BLaER1 treated with 17β-estradiol and CSF1 and Interleukin-3, amounts not matched to agents 10 nM and 100 nM (cell line): ENCODE results near the gene CIB2.

Experiments used
- H3K27ac ChIP-seq, 11 experiments: shearing (Covaris generic); formaldehyde crosslinking; 2 replicates each; pipeline ENCODE4 v1.8.1; 2022
- H3K27me3 ChIP-seq, 11 experiments: shearing (Covaris generic); formaldehyde crosslinking; 2 replicates each; pipeline ENCODE4 v1.8.1; 2022
- H3K36me3 ChIP-seq, 11 experiments: shearing (Covaris generic); formaldehyde crosslinking; 2 replicates each; pipeline ENCODE4 v1.8.1; 2022
- H3K4me1 ChIP-seq, 10 experiments: shearing (Covaris generic); formaldehyde crosslinking; 2 replicates each; pipeline ENCODE4 v1.8.1; 2022
- H3K4me2 ChIP-seq, 11 experiments: shearing (Covaris generic); formaldehyde crosslinking; 2 replicates each; pipeline ENCODE4 v1.8.1; 2022
- H3K4me3 ChIP-seq, 10 experiments: shearing (Covaris generic); formaldehyde crosslinking; 2 replicates each; pipeline ENCODE4 v1.8.1; 2022
- H3K9ac ChIP-seq, 11 experiments: shearing (Covaris generic); formaldehyde crosslinking; 2 replicates each; pipeline ENCODE4 v1.8.1; 2022
- H3K9me3 ChIP-seq, 11 experiments: shearing (Covaris generic); formaldehyde crosslinking; replicated peaks in 1 of 11; 2 replicates each; pipeline ENCODE4 v1.8.1; 2022
- H4K20me1 ChIP-seq, 11 experiments: shearing (Covaris generic); formaldehyde crosslinking; 2 replicates each; pipeline ENCODE4 v1.8.1; 2022
- Cebpa-rat ChIP-seq, 11 experiments: shearing (Covaris generic); IDR thresholded peaks; 2 replicates each; pipeline ENCODE4 v1.8.1; 2022

The CIB2 gene

DNA sequence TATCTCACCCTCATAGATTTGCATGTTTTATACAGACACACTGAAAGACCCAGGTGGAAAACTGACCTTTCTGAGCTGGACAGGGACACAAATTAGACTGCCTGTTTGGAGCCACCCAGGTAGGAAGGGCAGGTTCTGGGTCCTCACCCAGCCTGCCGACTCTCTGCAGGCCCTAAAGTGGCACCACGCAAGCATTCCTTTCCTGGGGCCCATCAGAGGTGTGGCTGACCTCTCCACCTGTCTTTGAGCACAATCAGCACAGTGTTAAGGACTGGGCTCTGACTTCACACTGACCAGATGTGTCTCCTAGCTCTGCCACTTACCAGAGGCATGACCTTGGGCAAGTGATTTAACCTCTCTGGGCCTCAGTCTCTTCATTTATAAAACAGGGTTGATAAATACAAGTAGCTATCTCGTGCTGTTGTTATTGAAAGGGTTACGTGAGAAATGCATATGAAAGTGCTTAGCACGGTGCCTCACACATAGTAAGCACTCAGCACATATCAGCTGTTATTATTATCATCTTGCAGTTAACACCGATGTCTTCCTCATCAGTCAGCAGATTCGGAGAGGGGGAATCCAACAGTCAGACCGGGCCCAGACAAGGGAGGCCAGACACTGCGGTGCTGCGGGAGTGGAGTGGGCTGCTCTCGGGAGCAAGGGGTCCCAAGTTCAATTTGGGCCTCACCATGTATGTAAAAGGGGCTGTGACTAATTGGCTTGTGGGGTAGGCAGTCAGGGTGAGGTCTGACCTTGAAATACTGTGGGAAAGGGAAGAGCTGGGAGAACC is 51.8 kb downstream of the CIB2 start:
- H3K27ac ChIP-seq = no peak overlapping the region
- peaks cover 0 to 8% (median 4%) of the 10 kb centered on the region in 11 experiments; a peak in 3 of 22 replicates for H3K36me3 ChIP-seq

DNA sequence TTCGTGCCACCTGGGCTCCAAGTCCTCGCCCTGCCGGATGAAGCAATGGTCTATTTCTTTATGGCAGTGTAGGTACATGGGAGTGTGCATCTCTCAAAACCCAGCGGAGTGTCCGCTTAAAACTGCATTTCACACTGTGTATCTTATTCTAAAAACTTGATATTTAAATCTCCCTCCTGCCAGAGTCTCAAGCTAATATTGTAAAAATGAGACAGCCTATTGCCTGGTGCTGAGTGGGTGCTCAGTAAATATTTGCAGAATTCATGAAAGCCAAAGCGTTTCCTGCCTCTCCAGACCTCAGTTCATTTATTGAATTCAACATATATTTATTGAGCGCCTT is 53.4 kb downstream of the CIB2 start:
- Histone ChIP-seq H3K4me2 (peak overlapping the region; percentile 77 to 97 (median 90)), H3K27me3 (no peaks in the 10 kb centered on the region), H3K9ac (peak overlapping the region in 10 of 11 experiments; percentile 81 to 95 (median 87); a peak in 16 of 22 replicates), H3K36me3 (peaks cover 0 to 9% (median 5%) of the 10 kb centered on the region in 11 experiments; a peak in 3 of 22 replicates), H4K20me1 (peaks cover 0 to 14% (median 6%) of the 10 kb centered on the region in 11 experiments; a peak in 5 of 22 replicates), H3K4me1 (peaks cover 28 to 75% (median 39%) of the 10 kb centered on the region in 10 experiments), H3K4me3 (peak overlapping the region; percentile 88 to 99 (median 95)), H3K9me3 (no peaks in the 10 kb centered on the region), H3K27ac (peak overlapping the region in 5 of 11 experiments; percentile 83 to 96 (median 87); a peak in 10 of 22 replicates)
- no peak for TF ChIP-seq Cebpa-rat (IDR thresholded peaks at IDR 0.05)

More for the DNA sequence above, 51.8 kb downstream of the CIB2 start:
- Histone ChIP-seq H3K9me3 (no peaks in the 10 kb centered on the region), H3K4me3 (no peak overlapping the region), H3K4me1 (peaks cover 26 to 75% (median 45%) of the 10 kb centered on the region in 10 experiments), H3K9ac (no peak overlapping the region), H3K4me2 (peak overlapping the region in 2 of 11 experiments; percentile 48 to 55; a peak in 4 of 22 replicates), H4K20me1 (peaks cover 0 to 11% (median 3%) of the 10 kb centered on the region in 11 experiments; a peak in 5 of 22 replicates), H3K27me3 (no peaks in the 10 kb centered on the region)
- TF ChIP-seq Cebpa-rat (IDR thresholded peaks at IDR 0.05) = no peak

DNA sequence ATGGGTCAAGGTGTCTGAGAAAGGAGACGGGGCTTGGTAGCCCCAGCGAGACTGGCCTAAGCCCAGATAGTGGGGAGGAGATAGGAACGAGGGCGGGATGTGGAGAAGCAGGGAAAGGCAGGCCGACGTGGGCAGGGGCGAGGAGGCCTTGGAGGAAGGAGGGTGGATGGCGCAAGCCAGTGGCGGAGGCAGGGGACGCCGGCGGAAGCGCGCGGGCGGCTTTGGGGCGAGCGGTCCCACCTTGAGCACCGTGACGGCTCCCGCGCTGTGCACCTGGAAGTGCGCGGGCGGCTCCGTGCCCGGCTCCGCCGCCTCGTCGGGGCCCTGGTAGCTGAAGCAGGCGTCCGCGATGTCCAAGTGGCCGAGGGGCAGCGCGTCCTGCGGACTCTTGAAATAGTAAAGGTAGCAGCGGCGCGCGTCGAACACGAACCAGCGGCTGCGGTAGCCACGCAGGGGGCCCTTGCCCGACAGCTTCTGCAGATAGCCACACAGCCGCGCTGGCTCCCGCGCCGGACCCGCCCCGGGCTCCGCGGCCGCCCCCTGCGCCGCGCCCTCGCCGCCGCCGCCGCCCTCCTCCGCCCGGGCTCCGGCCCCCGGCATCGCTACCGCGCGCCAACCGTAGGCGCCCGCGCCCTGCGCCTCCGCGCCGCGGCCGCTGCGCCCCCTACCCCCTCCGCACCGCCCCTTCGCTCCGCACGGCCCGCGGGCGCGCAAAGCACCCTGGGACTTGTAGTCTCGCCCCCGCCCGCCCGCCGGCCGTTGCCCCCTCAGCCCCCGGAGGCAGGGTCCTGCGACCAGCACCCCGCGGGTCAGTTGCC is 54.0 kb downstream of the CIB2 start, which contains the start of gene TBC1D2B:
TSS of gene TBC1D2B (minus strand) at position 659 of the 818 bp plus-strand sequence. CDS start at position 600, 59 bp downstream.
- H4K20me1 ChIP-seq = peaks cover 0 to 19% (median 6%) of the 10 kb centered on the region in 11 experiments; a peak in 5 of 22 replicates
- H3K4me1 ChIP-seq = peaks cover 31 to 75% (median 40%) of the 10 kb centered on the region in 10 experiments
- peak within 1 kb of the TSS; percentile 88 to 99 (median 95) for H3K4me3 ChIP-seq
- no peaks in the 10 kb centered on the region for H3K27me3 ChIP-seq
- no peaks in the 10 kb centered on the region for H3K9me3 ChIP-seq
- peak within 1 kb of the TSS; percentile 81 to 95 (median 87) for H3K9ac ChIP-seq
- peak within 1 kb of the TSS; percentile 77 to 97 (median 90) for H3K4me2 ChIP-seq
- H3K27ac ChIP-seq = peak within 1 kb of the TSS; percentile 59 to 96 (median 83)
- peak in 1 of 11 experiments; percentile 51; a peak in 1 of 22 replicates for TF ChIP-seq Cebpa-rat (IDR thresholded peaks at IDR 0.05)
- H3K36me3 ChIP-seq = peaks cover 0 to 9% (median 6%) of the 10 kb centered on the region in 11 experiments; a peak in 4 of 22 replicates

DNA sequence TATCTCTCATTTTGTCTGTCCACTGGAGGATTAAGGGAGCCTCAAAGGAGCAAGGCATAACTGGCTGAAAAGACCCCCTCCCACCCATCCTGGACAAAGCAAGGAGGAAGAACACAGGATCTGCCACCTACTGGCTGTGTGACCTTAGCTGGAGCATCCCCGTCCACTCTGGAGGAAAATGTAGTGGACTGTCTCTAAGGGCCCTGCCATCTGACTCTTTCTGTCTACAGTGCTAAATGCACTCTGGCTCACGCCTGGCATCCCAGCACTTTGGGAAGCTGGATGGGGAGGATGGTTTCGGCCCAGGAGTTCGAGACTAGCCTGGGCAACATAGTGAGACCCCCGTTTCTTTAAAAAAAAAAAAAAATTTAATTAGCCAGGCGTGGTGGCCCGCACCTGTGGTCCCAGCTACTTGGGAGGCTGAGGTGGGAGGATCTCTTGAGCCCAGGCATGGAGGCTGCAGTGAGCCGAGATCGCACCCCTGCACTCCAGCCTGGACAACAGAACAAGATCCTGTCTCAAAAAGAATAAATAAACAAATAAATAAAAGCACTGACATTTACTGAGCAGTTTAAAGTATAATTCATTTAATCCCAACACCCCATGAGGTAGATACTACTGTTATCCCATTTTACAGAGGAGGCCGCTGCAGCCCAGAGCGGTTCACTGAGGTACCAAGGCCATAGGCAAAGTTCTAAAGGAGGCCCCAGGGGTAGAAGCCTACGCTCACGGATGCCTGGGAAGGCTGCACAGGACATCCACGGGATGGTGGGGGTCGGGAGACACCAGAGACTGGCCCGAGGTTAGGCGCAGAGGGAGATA is 54.8 kb downstream of the CIB2 start:
- no peak for TF ChIP-seq Cebpa-rat (IDR thresholded peaks at IDR 0.05)
- peak overlapping the region; percentile 59 to 96 (median 83); a peak in 20 of 22 replicates for H3K27ac ChIP-seq

DNA sequence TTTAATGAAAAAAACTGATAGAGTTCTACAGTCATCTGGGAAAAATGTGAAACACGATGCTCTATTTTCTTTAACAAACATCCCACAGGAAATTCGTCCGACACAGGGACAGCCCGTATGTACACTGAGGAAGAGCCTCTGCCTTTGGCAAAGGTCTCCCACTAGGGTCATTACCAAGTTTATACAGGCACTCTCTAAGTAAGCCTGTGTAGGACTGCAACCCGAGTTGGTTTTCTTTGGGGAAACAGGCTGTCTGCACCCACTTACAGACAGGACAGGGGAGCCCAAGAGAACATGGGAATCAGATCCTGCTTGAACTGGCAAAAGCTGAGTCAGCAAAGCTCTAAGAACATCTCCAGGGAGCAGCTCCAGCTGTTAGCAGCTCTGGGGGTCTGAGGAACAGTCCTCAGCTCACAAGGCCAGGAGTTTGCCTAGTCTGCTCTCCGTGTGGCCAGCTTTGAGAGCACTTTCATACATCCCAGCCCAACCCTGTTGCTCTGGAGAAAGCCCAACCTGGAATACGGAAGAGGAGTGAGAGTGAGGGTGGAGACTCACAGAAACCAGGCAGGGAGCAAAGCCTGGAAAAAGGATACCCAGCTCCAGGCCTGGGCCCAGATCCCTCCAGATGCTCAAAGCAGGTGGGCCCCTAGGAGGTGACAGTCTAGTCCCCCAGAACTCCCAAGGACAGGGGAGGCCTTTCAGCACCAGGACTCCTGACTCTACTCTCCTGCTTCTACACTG is 55.6 kb downstream of the CIB2 start:
- Histone ChIP-seq H3K4me1 (peaks cover 45 to 77% (median 53%) of the 10 kb centered on the region in 10 experiments), H3K9ac (peak overlapping the region; percentile 81 to 95 (median 87)), H3K4me2 (peak overlapping the region; percentile 77 to 97 (median 90)), H3K27ac (peak overlapping the region in 10 of 11 experiments; percentile 2 to 96 (median 82); a peak in 17 of 22 replicates), H3K36me3 (peaks cover 0 to 15% (median 6%) of the 10 kb centered on the region in 11 experiments; a peak in 4 of 22 replicates), H3K27me3 (no peaks in the 10 kb centered on the region), H3K9me3 (no peaks in the 10 kb centered on the region), H4K20me1 (peaks cover 0 to 27% (median 6%) of the 10 kb centered on the region in 11 experiments; a peak in 5 of 22 replicates), H3K4me3 (peak overlapping the region; percentile 88 to 99 (median 95))
- TF ChIP-seq Cebpa-rat (IDR thresholded peaks at IDR 0.05) = no peak

More for the DNA sequence above, 54.8 kb downstream of the CIB2 start:
- H3K4me3 ChIP-seq = peak overlapping the region; percentile 88 to 99 (median 95)
- peaks cover 0 to 27% (median 6%) of the 10 kb centered on the region in 11 experiments; a peak in 5 of 22 replicates for H4K20me1 ChIP-seq
- no peaks in the 10 kb centered on the region for H3K27me3 ChIP-seq
- H3K9ac ChIP-seq = peak overlapping the region; percentile 81 to 95 (median 87)
- H3K4me1 ChIP-seq = peaks cover 37 to 75% (median 45%) of the 10 kb centered on the region in 10 experiments
- H3K9me3 ChIP-seq = no peaks in the 10 kb centered on the region
- peaks cover 0 to 15% (median 6%) of the 10 kb centered on the region in 11 experiments; a peak in 4 of 22 replicates for H3K36me3 ChIP-seq
- H3K4me2 ChIP-seq = peak overlapping the region; percentile 77 to 97 (median 90)

DNA sequence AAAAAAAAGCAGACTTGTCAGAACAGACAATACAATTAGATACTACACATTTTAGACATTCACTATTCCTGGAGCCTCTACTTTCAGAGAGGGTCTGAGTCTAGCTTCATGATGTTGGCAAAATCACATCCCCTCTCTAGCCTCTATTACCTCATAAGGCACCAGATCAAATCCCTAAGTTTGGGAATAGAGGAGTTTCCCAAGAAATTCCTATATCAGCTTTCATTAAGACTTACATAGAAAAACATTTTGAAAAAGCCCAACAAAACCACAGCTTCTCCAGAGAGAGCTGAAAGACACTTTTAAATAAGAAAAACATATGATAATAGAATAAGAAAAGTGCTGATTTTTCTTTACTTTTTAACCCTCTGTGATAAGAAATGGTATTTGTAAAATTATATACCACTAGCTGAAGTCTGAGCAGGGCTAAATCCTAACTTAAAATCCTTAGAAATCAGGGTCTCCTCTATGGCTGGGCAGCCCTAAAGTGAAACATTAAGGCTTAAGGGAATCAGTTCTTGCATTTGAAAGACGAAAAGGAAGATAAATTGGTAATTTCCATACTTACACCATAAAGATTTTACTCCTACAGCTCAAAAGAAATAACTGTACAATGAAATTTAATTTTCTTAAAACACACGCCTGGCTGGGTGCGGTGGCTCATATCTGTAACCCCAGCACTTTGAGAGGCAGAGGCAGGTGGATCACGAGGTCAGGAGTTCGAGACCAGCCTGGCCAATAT is 58.0 kb downstream of the CIB2 start:
- Histone ChIP-seq H3K36me3 (peaks cover 0 to 15% (median 6%) of the 10 kb centered on the region in 11 experiments; a peak in 4 of 22 replicates), H3K4me3 (no peak overlapping the region), H4K20me1 (peaks cover 0 to 27% (median 6%) of the 10 kb centered on the region in 11 experiments; a peak in 5 of 22 replicates), H3K27ac (peak overlapping the region in 6 of 11 experiments; percentile 1 to 39 (median 10); a peak in 4 of 22 replicates), H3K9me3 (no peaks in the 10 kb centered on the region), H3K9ac (peak overlapping the region in 4 of 11 experiments; percentile 4 to 56 (median 34); a peak in 4 of 22 replicates), H3K27me3 (no peaks in the 10 kb centered on the region), H3K4me1 (peaks cover 70 to 85% (median 77%) of the 10 kb centered on the region in 10 experiments), H3K4me2 (peak overlapping the region in 10 of 11 experiments; percentile 76 to 97 (median 90); a peak in 14 of 22 replicates)
- no peak for TF ChIP-seq Cebpa-rat (IDR thresholded peaks at IDR 0.05)
